ENCODE data around the gene PNRC2. TPM values are rescaled to one million over a fixed set of nuclear protein-coding genes. Genes with fewer than 3 reads are reported as not detected.

The PNRC2 gene
- total RNA-seq, 3 donors from 2014 or later (not counting 1 experiment from before 2014, with no cell fraction given), result 124 to 205 (median 180) TPM

GRCh38 chr1:23960291-23961020, 828 bp downstream of the PNRC2 start:
- H3K36me3 ChIP-seq (ENCODE audit: control insufficient read depth, insufficient read depth, low read length), result peaks cover 25% of the 10 kb centered on the region
- intact Hi-C loops (cut with micrococcal nuclease), result no loop called here
- H3K27ac Mint-ChIP-seq, result peak overlapping the region; percentile 100
- TF ChIP-seq CTCF (IDR thresholded peaks at IDR 0.05), result no peak
- H3K4me1 ChIP-seq (ENCODE audit: control insufficient read depth, insufficient read depth, low read length), result peaks cover 17% of the 10 kb centered on the region
- peaks cover 16% of the 10 kb centered on the region for H3K36me3 Mint-ChIP-seq
- WGBS (ENCODE audit: insufficient coverage), result 0% methylated on average over 8 of the region's 15 CpGs
- peak in 1 of 2 donors; percentile 46 for DNase-seq
- no peaks in the 10 kb centered on the region for H3K27me3 Mint-ChIP-seq (ENCODE audit: low read depth in 2 of 2)
- peak overlapping the region; percentile 100 for H3K4me3 Mint-ChIP-seq
- ATAC-seq, result no peak
- H3K4me3 ChIP-seq (ENCODE audit: low read length), result peak overlapping the region; percentile 96
- H3K27me3 ChIP-seq (ENCODE audit: control insufficient read depth, insufficient read depth, low read length), result no peaks in the 10 kb centered on the region
- no peaks in the 10 kb centered on the region for H3K9me3 Mint-ChIP-seq
- peaks cover 50 to 56% of the 10 kb centered on the region in 2 donors for H3K4me1 Mint-ChIP-seq
- no peaks in the 10 kb centered on the region for H3K9me3 ChIP-seq (ENCODE audit: control insufficient read depth, insufficient read depth, low read length)
- H3K27ac ChIP-seq (ENCODE audit: low read length), result peak overlapping the region; percentile 98

GRCh38 chr1:23963617-23964234, 4.1 kb downstream of the PNRC2 start:
- Mint-ChIP-seq H3K27ac (peak overlapping the region; percentile 73 to 85), H3K27me3 (ENCODE audit: low read depth in 2 of 2) (no peaks in the 10 kb centered on the region), H3K4me1 (peaks cover 46% of the 10 kb centered on the region in 2 donors), H3K36me3 (peaks cover 16% of the 10 kb centered on the region), H3K9me3 (no peaks in the 10 kb centered on the region), H3K4me3 (no peak overlapping the region)
- TF ChIP-seq CTCF (IDR thresholded peaks at IDR 0.05), result no peak
- WGBS (ENCODE audit: insufficient coverage), result no CpG with 5 or more reads among the region's 1 CpG
- Histone ChIP-seq H3K9me3 (ENCODE audit: control insufficient read depth, insufficient read depth, low read length) (no peaks in the 10 kb centered on the region), H3K27me3 (ENCODE audit: control insufficient read depth, insufficient read depth, low read length) (no peaks in the 10 kb centered on the region), H3K36me3 (ENCODE audit: control insufficient read depth, insufficient read depth, low read length) (peaks cover 51% of the 10 kb centered on the region), H3K27ac (ENCODE audit: low read length) (no peak overlapping the region), H3K4me1 (ENCODE audit: control insufficient read depth, insufficient read depth, low read length) (peaks cover 3% of the 10 kb centered on the region), H3K4me3 (ENCODE audit: low read length) (no peak overlapping the region)
- intact Hi-C loops (cut with micrococcal nuclease), result no loop called here
- DNase-seq (no peak), ATAC-seq (no peak)

- intact Hi-C loops (cut with micrococcal nuclease), result no loop called here
- H3K27me3 ChIP-seq (ENCODE audit: control insufficient read depth, insufficient read depth, low read length), result no peaks in the 10 kb centered on the region
- DNase-seq (no peak), ATAC-seq (no peak)
- peaks cover 3% of the 10 kb centered on the region for H3K4me1 ChIP-seq (ENCODE audit: control insufficient read depth, insufficient read depth, low read length)
- peak overlapping the region; percentile 35 for H3K27ac ChIP-seq (ENCODE audit: low read length)
- WGBS (ENCODE audit: insufficient coverage), result 70% methylated on average over 2 of the region's 3 CpGs
- Mint-ChIP-seq H3K27ac (peak overlapping the region; percentile 73 to 85), H3K36me3 (peaks cover 16% of the 10 kb centered on the region), H3K4me1 (peaks cover 40 to 43% of the 10 kb centered on the region in 2 donors), H3K27me3 (ENCODE audit: low read depth in 2 of 2) (no peaks in the 10 kb centered on the region), H3K4me3 (no peak overlapping the region), H3K9me3 (no peaks in the 10 kb centered on the region)
- H3K4me3 ChIP-seq (ENCODE audit: low read length), result no peak overlapping the region
- no peak for TF ChIP-seq CTCF (IDR thresholded peaks at IDR 0.05)
- peaks cover 53% of the 10 kb centered on the region for H3K36me3 ChIP-seq (ENCODE audit: control insufficient read depth, insufficient read depth, low read length)
- H3K9me3 ChIP-seq (ENCODE audit: control insufficient read depth, insufficient read depth, low read length), result no peaks in the 10 kb centered on the region
These were observed 4.6 kb downstream of the PNRC2 start for GRCh38 chr1:23964235-23964668.
